Peyer's patch (tissue), 4 donors: ENCODE results near the gene ARFRP1.

ENCODE experiments used
- CTCF ChIP-seq, 6 experiments: fragments of 450-650 bp in 4 of 6; fragments of 200-600 bp in 2 of 6; sonication (generic) in 1 of 6; IDR thresholded peaks; one replicate each; pipeline ENCODE4 v1.5.1; 2017 to 2019; ENCODE audit warnings: antibody characterized with exemption in 6 of 6, mild to moderate bottlenecking in 3 of 6, moderate library complexity in 1 of 6
- POLR2A ChIP-seq, 2 donors: fragments of 450-650 bp; IDR thresholded peaks; one replicate each; pipeline ENCODE4 v1.5.1; 2017; ENCODE audit warnings: antibody characterized with exemption in 2 of 2, mild to moderate bottlenecking in 2 of 2, moderate library complexity in 2 of 2

- no peak for TF ChIP-seq POLR2A (IDR thresholded peaks at IDR 0.05)
- no peak for TF ChIP-seq CTCF (IDR thresholded peaks at IDR 0.05)
Measured at GRCh38 chr20:63718996-63719395, 11.2 kb upstream of the ARFRP1 start.
